ENCODE results near the gene MAML3. TPM values are rescaled to one million over a fixed set of nuclear protein-coding genes. Genes with fewer than 3 reads are reported as not detected.

MAML3 gene
- total RNA-seq, 4 donors from 2014 or later = 16.1 to 40.0 (median 18.1) TPM

DNA sequence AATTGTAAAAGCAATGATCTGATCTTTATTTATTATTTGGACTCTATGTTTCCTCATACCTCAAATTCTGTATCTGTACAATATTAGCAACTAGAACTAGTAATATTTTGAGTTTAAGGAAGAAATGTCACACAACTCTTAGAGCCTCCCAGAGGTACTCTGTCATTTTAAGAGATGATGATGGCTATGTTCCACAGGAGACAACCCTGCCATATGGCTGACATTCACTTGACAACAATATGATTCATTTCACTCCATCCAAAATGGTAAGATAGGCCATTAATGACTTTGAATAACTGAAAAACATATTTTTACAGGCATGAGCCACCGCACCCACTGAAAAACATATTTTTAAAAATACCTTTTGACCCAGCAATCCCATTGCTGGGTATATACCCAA is 190.3 kb downstream of the MAML3 start:
- Histone ChIP-seq H3K27ac (no peak overlapping the region), H3K36me3 (no peaks in the 10 kb centered on the region), H3K9me3 (no peaks in the 10 kb centered on the region), H3K4me1 (peaks cover 0 to 24% (median 5%) of the 10 kb centered on the region in 4 donors), H3K27me3 (no peaks in the 10 kb centered on the region), H3K4me3 (no peak overlapping the region)
- in situ Hi-C loops (cut with MboI; ENCODE audit: low pct_ligation_motif_present in 1 of 4, low pct_unique_long_range_greater_than_20kb in 1 of 4, low sequenced_read_pairs in 3 of 4) = no loop called here
- 95 to 100% methylated on average over 1 of the region's 1 CpG for WGBS, 2 donors (ENCODE audit: low coverage in 1 of 2)
- DNase-seq = no peak
- TF ChIP-seq, protein P1, sequence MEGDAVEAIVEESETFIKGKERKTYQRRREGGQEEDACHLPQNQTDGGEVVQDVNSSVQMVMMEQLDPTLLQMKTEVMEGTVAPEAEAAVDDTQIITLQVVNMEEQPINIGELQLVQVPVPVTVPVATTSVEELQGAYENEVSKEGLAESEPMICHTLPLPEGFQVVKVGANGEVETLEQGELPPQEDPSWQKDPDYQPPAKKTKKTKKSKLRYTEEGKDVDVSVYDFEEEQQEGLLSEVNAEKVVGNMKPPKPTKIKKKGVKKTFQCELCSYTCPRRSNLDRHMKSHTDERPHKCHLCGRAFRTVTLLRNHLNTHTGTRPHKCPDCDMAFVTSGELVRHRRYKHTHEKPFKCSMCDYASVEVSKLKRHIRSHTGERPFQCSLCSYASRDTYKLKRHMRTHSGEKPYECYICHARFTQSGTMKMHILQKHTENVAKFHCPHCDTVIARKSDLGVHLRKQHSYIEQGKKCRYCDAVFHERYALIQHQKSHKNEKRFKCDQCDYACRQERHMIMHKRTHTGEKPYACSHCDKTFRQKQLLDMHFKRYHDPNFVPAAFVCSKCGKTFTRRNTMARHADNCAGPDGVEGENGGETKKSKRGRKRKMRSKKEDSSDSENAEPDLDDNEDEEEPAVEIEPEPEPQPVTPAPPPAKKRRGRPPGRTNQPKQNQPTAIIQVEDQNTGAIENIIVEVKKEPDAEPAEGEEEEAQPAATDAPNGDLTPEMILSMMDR (IDR thresholded peaks at IDR 0.05) = no peak
- TF ChIP-seq POLR2AphosphoS5 (IDR thresholded peaks at IDR 0.05) = no peak
- no peak for TF ChIP-seq EP300 (IDR thresholded peaks at IDR 0.05; ENCODE audit: low read depth)
- no peak for TF ChIP-seq POLR2A (IDR thresholded peaks at IDR 0.05)
- intact Hi-C loops (cut with DNase I; ENCODE audit: low total_unique reads) = no loop called here

DNA sequence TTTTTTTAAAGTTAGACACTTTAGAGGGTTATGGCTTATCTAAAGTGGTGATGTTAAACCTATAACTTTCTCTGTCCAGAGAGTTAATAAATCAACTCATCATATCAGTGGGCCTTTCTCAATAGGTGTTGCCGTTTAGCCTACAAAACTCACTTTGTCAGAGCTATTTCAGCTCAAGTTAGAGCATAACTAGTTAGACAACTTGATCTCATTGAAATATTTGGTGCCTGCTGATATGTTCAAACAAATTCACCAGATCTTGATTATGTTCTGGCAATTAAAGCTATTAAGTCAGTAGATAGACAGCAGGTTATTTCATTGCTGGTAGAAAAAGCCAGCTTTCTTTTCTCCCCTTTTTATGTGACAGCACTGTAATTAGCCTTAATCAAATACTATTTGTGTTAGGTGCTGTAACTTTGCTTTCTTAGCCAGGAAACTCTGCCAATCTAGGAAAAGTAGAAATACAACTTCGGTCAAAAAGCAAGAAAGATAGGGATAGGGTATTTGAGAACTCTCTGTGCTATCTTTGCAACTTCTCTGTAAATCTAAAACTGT is 191.8 kb downstream of the MAML3 start:
- DNase-seq = no peak
- no peaks in the 10 kb centered on the region for H3K36me3 ChIP-seq
- H3K4me1 ChIP-seq = peaks cover 0 to 24% (median 5%) of the 10 kb centered on the region in 4 donors
- intact Hi-C loops (cut with DNase I; ENCODE audit: low total_unique reads) (no loop called here), in situ Hi-C loops (cut with MboI; ENCODE audit: low pct_ligation_motif_present in 1 of 4, low pct_unique_long_range_greater_than_20kb in 1 of 4, low sequenced_read_pairs in 3 of 4) (no loop called here)
- no peak overlapping the region for H3K4me3 ChIP-seq
- WGBS, 2 donors (ENCODE audit: low coverage in 1 of 2) = 73 to 80% methylated on average over 2 of the region's 2 CpGs
- TF ChIP-seq POLR2AphosphoS5 (IDR thresholded peaks at IDR 0.05) (no peak), EP300 (IDR thresholded peaks at IDR 0.05; ENCODE audit: low read depth) (no peak), POLR2A (IDR thresholded peaks at IDR 0.05) (no peak)
- TF ChIP-seq, protein P1 (IDR thresholded peaks at IDR 0.05) = no peak
- H3K27ac ChIP-seq = no peak overlapping the region
- no peaks in the 10 kb centered on the region for H3K9me3 ChIP-seq
- H3K27me3 ChIP-seq = no peaks in the 10 kb centered on the region

DNA sequence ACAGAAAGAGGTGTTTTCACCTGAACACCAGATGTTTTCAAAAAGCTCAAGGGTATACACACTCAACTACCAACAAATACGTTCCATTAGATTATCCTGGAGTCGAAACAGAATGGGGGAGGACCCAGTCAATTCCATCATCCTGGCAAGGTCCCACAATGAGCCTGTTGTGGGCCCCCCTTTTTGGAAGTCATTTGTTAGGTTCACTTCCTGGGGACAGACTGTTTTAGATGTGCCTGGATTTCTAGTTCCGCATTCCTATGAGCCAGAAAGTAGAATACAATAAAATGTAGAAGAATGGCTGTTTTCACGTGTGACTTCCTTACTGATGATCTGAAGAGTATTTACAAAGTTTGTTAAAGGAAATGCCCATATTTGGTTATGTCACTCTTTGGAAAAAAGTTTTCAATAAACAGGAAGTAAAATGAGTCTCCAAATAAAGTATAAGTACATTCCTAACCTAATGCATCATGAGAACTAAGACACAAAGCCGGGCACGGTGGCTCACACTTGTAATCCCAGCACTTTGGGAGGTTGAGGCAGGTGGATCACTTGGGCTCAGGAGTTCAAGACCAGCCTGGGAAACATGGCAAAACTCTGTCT is 192.5 kb downstream of the MAML3 start:
- no peak for DNase-seq
- H3K4me3 ChIP-seq = no peak overlapping the region
- TF ChIP-seq, protein P1 (IDR thresholded peaks at IDR 0.05) = no peak
- TF ChIP-seq POLR2A (IDR thresholded peaks at IDR 0.05) = no peak
- TF ChIP-seq POLR2AphosphoS5 (IDR thresholded peaks at IDR 0.05) = no peak
- no peak for TF ChIP-seq EP300 (IDR thresholded peaks at IDR 0.05; ENCODE audit: low read depth)
- WGBS, 2 donors (ENCODE audit: low coverage in 1 of 2) = 69 to 72% methylated on average over 4 to 6 of the region's 6 CpGs
- no peaks in the 10 kb centered on the region for H3K36me3 ChIP-seq
- intact Hi-C loops (cut with DNase I; ENCODE audit: low total_unique reads) (no loop called here), in situ Hi-C loops (cut with MboI; ENCODE audit: low pct_ligation_motif_present in 1 of 4, low pct_unique_long_range_greater_than_20kb in 1 of 4, low sequenced_read_pairs in 3 of 4) (no loop called here)
- H3K9me3 ChIP-seq = no peaks in the 10 kb centered on the region
- H3K27ac ChIP-seq = no peak overlapping the region
- no peaks in the 10 kb centered on the region for H3K27me3 ChIP-seq
- peaks cover 0 to 18% (median 5%) of the 10 kb centered on the region in 4 donors for H3K4me1 ChIP-seq

DNA sequence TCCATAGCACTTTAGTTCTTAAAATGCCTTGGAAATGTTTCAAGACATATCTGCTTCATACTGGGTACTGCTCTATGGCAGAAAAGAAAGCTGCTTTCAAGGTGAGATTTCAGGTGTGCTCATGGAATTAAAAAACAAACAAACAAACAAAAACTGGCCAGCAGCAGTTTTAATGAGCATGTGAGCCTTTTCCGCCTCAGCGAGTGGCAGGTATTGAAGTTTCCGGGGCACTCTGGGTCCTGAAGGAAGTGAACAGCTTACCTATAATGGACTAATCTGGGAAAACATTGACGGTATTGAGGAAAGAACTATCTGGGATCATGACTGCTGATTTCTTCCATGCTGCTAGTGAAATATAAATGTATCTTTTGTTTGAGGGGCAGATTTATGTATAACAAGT is 194.6 kb downstream of the MAML3 start:
- intact Hi-C loops (cut with DNase I; ENCODE audit: low total_unique reads) (no loop called here), in situ Hi-C loops (cut with MboI; ENCODE audit: low pct_ligation_motif_present in 1 of 4, low pct_unique_long_range_greater_than_20kb in 1 of 4, low sequenced_read_pairs in 3 of 4) (no loop called here)
- no peaks in the 10 kb centered on the region for H3K27me3 ChIP-seq
- no peaks in the 10 kb centered on the region for H3K36me3 ChIP-seq
- peaks cover 0 to 5% (median 0%) of the 10 kb centered on the region in 4 donors for H3K4me1 ChIP-seq
- H3K9me3 ChIP-seq = no peaks in the 10 kb centered on the region
- no peak overlapping the region for H3K4me3 ChIP-seq
- WGBS, 2 donors (ENCODE audit: low coverage in 1 of 2) = 94% methylated on average over 4 of the region's 4 CpGs
- H3K27ac ChIP-seq = no peak overlapping the region
- DNase-seq = no peak
- no peak for TF ChIP-seq POLR2AphosphoS5 (IDR thresholded peaks at IDR 0.05)
- TF ChIP-seq EP300 (IDR thresholded peaks at IDR 0.05; ENCODE audit: low read depth) = no peak
- TF ChIP-seq, protein P1 (IDR thresholded peaks at IDR 0.05) = no peak
- no peak for TF ChIP-seq POLR2A (IDR thresholded peaks at IDR 0.05)

All from transverse colon (tissue), 4 donors.